ENCODE results near the gene ZNF385B.
"Not testable (repeated sequence)": the region's sequence is repeated elsewhere in the genome, so short reads cannot be mapped to it uniquely, and the experiment has no call there.

Gene ZNF385B

DNA sequence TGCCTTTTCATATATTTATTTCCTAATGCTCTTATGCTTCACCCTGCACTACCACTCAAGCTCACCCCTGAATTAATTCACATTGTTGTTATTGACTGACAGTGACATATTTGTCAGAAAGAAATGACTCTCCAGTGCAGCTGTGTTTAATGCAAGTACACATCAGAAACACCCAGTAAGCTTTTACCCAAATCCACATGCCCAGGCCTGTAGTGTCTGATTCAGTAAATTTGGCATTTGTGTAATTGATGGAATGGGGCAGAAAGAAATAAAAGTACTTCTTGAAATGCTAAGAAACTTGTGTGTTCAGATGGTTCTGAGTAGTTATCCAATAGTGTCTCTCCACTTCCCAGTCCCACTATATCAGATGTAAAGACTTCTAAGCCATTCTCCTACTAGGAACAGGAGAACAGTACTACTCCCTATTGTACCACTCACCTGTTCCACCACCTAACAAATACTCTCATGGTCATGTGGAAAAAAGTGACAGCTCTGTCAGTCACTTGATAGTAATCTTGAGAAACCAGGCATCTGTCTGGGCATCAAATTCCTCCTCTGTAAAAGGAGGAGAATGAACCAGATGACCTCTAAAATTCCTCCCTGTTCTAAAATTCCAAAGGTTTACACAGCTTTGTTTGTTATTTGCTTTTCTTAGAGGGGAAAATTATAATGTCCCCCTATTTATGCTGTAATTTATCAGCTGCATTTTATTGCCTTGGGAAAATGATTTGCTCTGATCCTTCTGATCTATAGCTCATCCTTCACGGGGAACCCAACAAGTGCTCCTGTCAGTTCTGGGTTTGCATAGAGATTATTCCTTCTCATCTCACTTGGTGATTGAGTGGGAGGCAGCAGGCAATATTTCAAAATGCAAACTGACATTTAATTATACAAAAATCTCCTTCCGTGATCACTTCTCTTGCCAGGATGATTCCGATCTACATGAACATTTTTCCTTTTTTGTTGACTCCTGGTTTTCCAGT, 70.9 kb downstream of the ZNF385B start:
- H3K27ac ChIP-seq (ENCODE audit: low read depth, low read length): no peak overlapping the region
- H3K4me1 ChIP-seq (ENCODE audit: control insufficient read depth, insufficient read depth, low read length): no peaks in the 10 kb centered on the region
- H3K27me3 ChIP-seq (ENCODE audit: control insufficient read depth, insufficient read depth, low read length): no peaks in the 10 kb centered on the region
- H3K9ac ChIP-seq (ENCODE audit: low read length): no peak overlapping the region
- no peaks in the 10 kb centered on the region for H3K36me3 ChIP-seq (ENCODE audit: control insufficient read depth, insufficient read depth, low read length)
- H3K4me3 ChIP-seq (ENCODE audit: low read length): no peak overlapping the region

DNA sequence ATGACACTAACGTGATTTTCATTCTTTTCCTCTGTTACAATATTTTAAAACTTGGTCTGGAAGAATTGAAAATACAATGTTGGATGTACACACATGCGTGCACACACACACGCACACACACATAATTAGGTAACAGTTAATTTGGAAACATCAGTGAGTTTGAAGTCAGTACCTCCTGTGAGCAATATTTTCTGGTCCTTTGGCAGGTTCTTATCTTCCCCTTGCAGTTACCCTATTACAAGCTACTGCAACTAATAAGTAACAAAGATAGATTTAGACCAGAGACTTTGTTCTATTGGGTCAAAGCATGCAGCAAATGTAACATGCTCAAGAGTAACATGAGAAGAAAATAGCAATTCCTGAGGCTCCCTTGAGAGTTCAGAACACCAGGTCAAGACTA, 73.3 kb downstream of the ZNF385B start:
- Histone ChIP-seq H3K36me3 (ENCODE audit: control insufficient read depth, insufficient read depth, low read length) (no peaks in the 10 kb centered on the region), H3K4me1 (ENCODE audit: control insufficient read depth, insufficient read depth, low read length) (no peaks in the 10 kb centered on the region), H3K27ac (ENCODE audit: low read depth, low read length) (no peak overlapping the region), H3K9ac (ENCODE audit: low read length) (no peak overlapping the region), H3K27me3 (ENCODE audit: control insufficient read depth, insufficient read depth, low read length) (no peaks in the 10 kb centered on the region), H3K4me3 (ENCODE audit: low read length) (no peak overlapping the region)

DNA sequence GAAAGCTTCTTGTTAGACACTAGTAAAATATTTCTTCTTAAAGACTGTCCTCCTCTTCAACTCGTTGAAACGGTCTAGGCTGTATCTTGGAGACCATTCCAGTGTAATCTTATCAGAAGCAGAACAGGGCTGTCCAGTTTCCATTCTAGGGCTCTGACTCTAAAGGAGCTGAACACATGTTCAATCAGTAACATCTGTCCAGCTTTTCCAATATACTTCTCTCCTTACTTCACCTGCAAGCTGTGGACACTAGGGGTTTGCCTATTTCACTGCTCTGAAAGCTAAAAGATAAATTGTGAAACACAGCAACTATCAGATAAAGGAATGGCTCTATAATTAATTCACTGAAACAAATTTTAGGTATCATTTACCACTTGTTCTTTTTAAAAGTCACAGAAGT, 73.8 kb downstream of the ZNF385B start:
- Histone ChIP-seq H3K4me1 (ENCODE audit: control insufficient read depth, insufficient read depth, low read length) (no peaks in the 10 kb centered on the region), H3K4me3 (ENCODE audit: low read length) (no peak overlapping the region), H3K27ac (ENCODE audit: low read depth, low read length) (no peak overlapping the region), H3K9ac (ENCODE audit: low read length) (no peak overlapping the region), H3K36me3 (ENCODE audit: control insufficient read depth, insufficient read depth, low read length) (no peaks in the 10 kb centered on the region), H3K27me3 (ENCODE audit: control insufficient read depth, insufficient read depth, low read length) (no peaks in the 10 kb centered on the region)

- no peak overlapping the region for H3K4me3 ChIP-seq (ENCODE audit: low read length)
- no peak overlapping the region for H3K27ac ChIP-seq (ENCODE audit: low read depth, low read length)
- no peak overlapping the region for H3K9ac ChIP-seq (ENCODE audit: low read length)
- H3K27me3 ChIP-seq (ENCODE audit: control insufficient read depth, insufficient read depth, low read length): no peaks in the 10 kb centered on the region
- H3K4me1 ChIP-seq (ENCODE audit: control insufficient read depth, insufficient read depth, low read length): no peaks in the 10 kb centered on the region
- H3K36me3 ChIP-seq (ENCODE audit: control insufficient read depth, insufficient read depth, low read length): no peaks in the 10 kb centered on the region
Observed at GRCh38 chr2:179785902-179786301, 75.5 kb downstream of the ZNF385B start.

DNA sequence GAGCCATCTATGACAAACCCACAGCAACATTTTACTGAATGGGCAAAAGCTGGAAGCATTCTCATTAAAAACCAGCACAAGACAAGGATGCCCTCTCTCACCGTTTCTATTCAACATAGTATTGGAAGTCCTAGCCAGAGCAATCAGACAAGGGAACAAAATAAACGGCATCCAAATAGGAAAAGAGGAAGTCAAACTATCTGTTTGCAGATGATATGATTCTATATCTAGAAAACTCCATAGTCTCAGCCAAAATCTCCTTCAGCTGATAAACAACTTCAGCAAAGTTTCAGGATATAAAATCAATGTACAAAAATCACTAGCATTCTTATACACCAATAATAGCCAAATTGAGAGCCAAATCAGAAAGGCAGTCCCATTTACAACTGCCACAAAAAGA, 79.1 kb downstream of the ZNF385B start:
- H3K36me3 ChIP-seq (ENCODE audit: control insufficient read depth, insufficient read depth, low read length); H3K4me3 ChIP-seq (ENCODE audit: low read length); H3K27ac ChIP-seq (ENCODE audit: low read depth, low read length); H3K4me1 ChIP-seq (ENCODE audit: control insufficient read depth, insufficient read depth, low read length); H3K27me3 ChIP-seq (ENCODE audit: control insufficient read depth, insufficient read depth, low read length); H3K9ac ChIP-seq (ENCODE audit: low read length): not testable (repeated sequence)

DNA sequence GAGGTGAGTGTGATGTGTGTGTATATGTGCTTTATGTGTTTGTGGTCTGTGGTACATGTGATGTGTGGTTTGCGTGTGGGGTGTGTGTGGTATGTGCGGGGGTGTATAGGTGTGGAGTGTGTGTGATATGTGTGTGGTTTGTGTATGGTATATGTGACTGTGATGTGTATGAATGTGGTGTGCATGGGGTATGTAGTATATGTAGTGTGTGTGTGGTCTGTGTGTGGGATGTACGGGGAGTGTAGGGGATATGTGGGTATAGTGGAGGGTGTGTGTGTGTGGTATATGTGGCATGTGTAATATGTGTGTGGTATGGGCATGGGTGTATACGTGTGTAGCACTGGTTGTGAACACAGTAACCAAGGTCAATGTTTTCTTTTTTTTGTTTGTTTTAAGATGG, 87.4 kb downstream of the ZNF385B start:
- no peak overlapping the region for H3K4me3 ChIP-seq (ENCODE audit: low read length)
- no peak overlapping the region for H3K27ac ChIP-seq (ENCODE audit: low read depth, low read length)
- no peaks in the 10 kb centered on the region for H3K36me3 ChIP-seq (ENCODE audit: control insufficient read depth, insufficient read depth, low read length)
- no peak overlapping the region for H3K9ac ChIP-seq (ENCODE audit: low read length)
- no peaks in the 10 kb centered on the region for H3K27me3 ChIP-seq (ENCODE audit: control insufficient read depth, insufficient read depth, low read length)
- H3K4me1 ChIP-seq (ENCODE audit: control insufficient read depth, insufficient read depth, low read length): no peaks in the 10 kb centered on the region

GRCh38 chr2:179772346-179772745, 89.1 kb downstream of the ZNF385B start:
- Histone ChIP-seq H3K4me3 (ENCODE audit: low read length) (no peak overlapping the region), H3K4me1 (ENCODE audit: control insufficient read depth, insufficient read depth, low read length) (no peaks in the 10 kb centered on the region), H3K27me3 (ENCODE audit: control insufficient read depth, insufficient read depth, low read length) (no peaks in the 10 kb centered on the region), H3K36me3 (ENCODE audit: control insufficient read depth, insufficient read depth, low read length) (no peaks in the 10 kb centered on the region), H3K9ac (ENCODE audit: low read length) (no peak overlapping the region), H3K27ac (ENCODE audit: low read depth, low read length) (no peak overlapping the region)

GRCh38 chr2:179771791-179772190, 89.6 kb downstream of the ZNF385B start:
- Histone ChIP-seq H3K36me3 (ENCODE audit: control insufficient read depth, insufficient read depth, low read length) (no peaks in the 10 kb centered on the region), H3K9ac (ENCODE audit: low read length) (no peak overlapping the region), H3K4me1 (ENCODE audit: control insufficient read depth, insufficient read depth, low read length) (no peaks in the 10 kb centered on the region), H3K27ac (ENCODE audit: low read depth, low read length) (no peak overlapping the region), H3K27me3 (ENCODE audit: control insufficient read depth, insufficient read depth, low read length) (no peaks in the 10 kb centered on the region), H3K4me3 (ENCODE audit: low read length) (no peak overlapping the region)

DNA sequence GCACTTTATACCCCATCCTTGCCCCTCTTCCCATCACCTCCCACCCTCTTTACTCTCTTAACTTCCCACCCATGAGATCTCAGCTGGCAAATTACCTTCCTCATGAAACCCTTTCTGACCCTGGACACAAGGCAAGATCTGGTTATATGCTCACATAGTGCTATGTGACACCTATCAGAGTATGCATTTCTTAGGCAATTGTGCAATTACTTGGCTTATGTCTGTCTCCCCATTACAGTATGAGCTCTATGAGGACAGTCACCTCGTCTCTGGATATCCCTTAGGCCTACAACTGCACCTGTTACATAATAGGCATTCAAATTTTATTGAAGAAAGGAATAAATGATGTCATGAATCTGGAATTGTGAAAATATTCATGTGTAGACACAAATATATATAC, 91.4 kb downstream of the ZNF385B start:
- H3K36me3 ChIP-seq (ENCODE audit: control insufficient read depth, insufficient read depth, low read length): no peaks in the 10 kb centered on the region
- no peak overlapping the region for H3K9ac ChIP-seq (ENCODE audit: low read length)
- no peaks in the 10 kb centered on the region for H3K27me3 ChIP-seq (ENCODE audit: control insufficient read depth, insufficient read depth, low read length)
- no peak overlapping the region for H3K27ac ChIP-seq (ENCODE audit: low read depth, low read length)
- no peaks in the 10 kb centered on the region for H3K4me1 ChIP-seq (ENCODE audit: control insufficient read depth, insufficient read depth, low read length)
- H3K4me3 ChIP-seq (ENCODE audit: low read length): no peak overlapping the region

DNA sequence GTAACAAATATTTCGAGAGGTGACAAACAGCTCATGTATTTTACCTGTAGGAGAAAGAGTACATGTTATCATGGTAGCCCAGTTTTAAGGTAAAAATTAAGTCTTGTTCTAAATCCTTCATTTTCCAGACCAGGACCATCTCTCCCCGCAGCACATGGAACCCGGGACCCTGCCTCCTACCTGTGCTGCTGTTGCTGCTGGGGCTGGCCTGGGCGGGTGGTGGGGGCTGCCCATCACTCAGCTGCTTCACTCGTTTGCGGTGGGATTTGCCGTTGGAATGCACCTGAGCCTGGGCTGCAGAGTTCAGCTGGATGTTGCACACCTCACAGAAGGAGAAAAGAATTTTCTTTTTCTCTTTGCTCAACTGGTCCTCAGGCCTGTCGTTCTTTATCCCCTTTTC, 92.1 kb downstream of the ZNF385B start:
- no peak overlapping the region for H3K27ac ChIP-seq (ENCODE audit: low read depth, low read length)
- H3K4me1 ChIP-seq (ENCODE audit: control insufficient read depth, insufficient read depth, low read length): no peaks in the 10 kb centered on the region
- no peaks in the 10 kb centered on the region for H3K36me3 ChIP-seq (ENCODE audit: control insufficient read depth, insufficient read depth, low read length)
- H3K27me3 ChIP-seq (ENCODE audit: control insufficient read depth, insufficient read depth, low read length): no peaks in the 10 kb centered on the region
- H3K9ac ChIP-seq (ENCODE audit: low read length): no peak overlapping the region
- no peak overlapping the region for H3K4me3 ChIP-seq (ENCODE audit: low read length)

DNA sequence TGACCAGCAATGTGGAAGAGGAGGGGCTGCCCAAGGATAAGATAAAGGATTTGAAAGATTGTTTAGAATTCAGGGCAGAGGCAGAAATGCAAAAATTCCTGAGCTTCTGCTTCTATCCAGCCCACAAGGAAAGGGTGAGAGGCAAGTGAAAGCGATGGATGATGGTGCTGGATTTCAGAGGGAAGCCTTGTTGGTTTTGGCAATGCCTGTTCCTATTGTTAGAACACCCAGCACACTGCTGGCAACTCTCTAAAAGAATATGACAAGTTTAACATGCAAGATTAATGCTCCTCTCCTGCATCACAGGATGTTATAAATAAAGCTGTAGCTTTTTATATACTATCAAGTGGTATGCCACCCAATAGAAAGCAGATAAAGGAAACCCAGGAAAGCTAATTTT, 92.6 kb downstream of the ZNF385B start:
- H3K9ac ChIP-seq (ENCODE audit: low read length): no peak overlapping the region
- no peak overlapping the region for H3K4me3 ChIP-seq (ENCODE audit: low read length)
- H3K27ac ChIP-seq (ENCODE audit: low read depth, low read length): no peak overlapping the region
- no peaks in the 10 kb centered on the region for H3K4me1 ChIP-seq (ENCODE audit: control insufficient read depth, insufficient read depth, low read length)
- no peaks in the 10 kb centered on the region for H3K36me3 ChIP-seq (ENCODE audit: control insufficient read depth, insufficient read depth, low read length)
- H3K27me3 ChIP-seq (ENCODE audit: control insufficient read depth, insufficient read depth, low read length): no peaks in the 10 kb centered on the region

DNA sequence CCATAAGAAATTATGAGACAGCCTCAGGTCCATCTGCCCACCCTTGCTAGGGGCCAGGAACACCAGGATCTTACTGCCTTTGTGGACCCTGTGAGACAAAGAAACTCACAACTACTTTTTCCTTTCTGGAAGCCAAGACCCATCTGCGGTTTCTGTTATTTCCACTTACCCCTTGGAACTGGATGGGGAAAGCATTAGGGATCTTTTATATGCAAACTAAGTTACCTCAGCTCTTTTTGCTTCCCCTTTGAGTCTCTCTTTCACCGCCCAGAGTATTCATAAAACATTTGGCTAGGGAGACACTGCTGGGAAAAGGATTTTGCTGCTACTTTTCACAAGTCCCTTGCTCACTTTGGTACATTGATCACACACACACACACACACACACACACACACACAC, 95.7 kb downstream of the ZNF385B start:
- no peak overlapping the region for H3K4me3 ChIP-seq (ENCODE audit: low read length)
- H3K4me1 ChIP-seq (ENCODE audit: control insufficient read depth, insufficient read depth, low read length): no peaks in the 10 kb centered on the region
- H3K27me3 ChIP-seq (ENCODE audit: control insufficient read depth, insufficient read depth, low read length): no peaks in the 10 kb centered on the region
- H3K36me3 ChIP-seq (ENCODE audit: control insufficient read depth, insufficient read depth, low read length): no peaks in the 10 kb centered on the region
- no peak overlapping the region for H3K27ac ChIP-seq (ENCODE audit: low read depth, low read length)
- H3K9ac ChIP-seq (ENCODE audit: low read length): no peak overlapping the region

DNA sequence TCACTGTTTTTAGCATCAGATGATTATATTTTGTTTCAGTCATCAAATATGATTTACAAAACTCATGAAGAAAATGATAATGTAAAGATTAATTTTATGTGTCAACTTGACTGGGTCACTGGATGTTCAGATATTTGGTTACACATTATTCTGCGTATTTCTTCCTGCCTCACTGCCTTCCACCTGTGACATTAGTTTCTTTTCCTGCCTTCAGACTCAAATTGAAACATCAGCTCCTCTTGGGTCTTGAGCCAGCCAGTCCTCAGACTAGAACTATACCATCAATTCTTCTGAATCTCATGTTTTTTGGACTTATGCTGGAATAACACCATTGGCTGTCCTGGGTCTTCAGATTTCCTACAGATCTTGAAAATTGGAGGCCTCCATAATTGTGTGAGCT, 96.7 kb downstream of the ZNF385B start:
- no peaks in the 10 kb centered on the region for H3K4me1 ChIP-seq (ENCODE audit: control insufficient read depth, insufficient read depth, low read length)
- no peaks in the 10 kb centered on the region for H3K36me3 ChIP-seq (ENCODE audit: control insufficient read depth, insufficient read depth, low read length)
- H3K27ac ChIP-seq (ENCODE audit: low read depth, low read length): no peak overlapping the region
- no peak overlapping the region for H3K9ac ChIP-seq (ENCODE audit: low read length)
- H3K27me3 ChIP-seq (ENCODE audit: control insufficient read depth, insufficient read depth, low read length): no peaks in the 10 kb centered on the region
- H3K4me3 ChIP-seq (ENCODE audit: low read length): no peak overlapping the region
